Endodermal cell (in vitro differentiated cells): ENCODE results near the gene HOMER3. TPM values are rescaled to one million over a fixed set of nuclear protein-coding genes. Genes with fewer than 3 reads are reported as not detected.

ENCODE experiments used
- DNase-seq: peaks from one replicate; pipeline ENCODE4 v3.0.0-alpha.2; 2017
- H3K27ac ChIP-seq: 2 replicates; pipeline ENCODE4 v1.5.1; 2013; ENCODE audit warnings: mild to moderate bottlenecking, low read depth, low read length, moderate library complexity
- H3K27me3 ChIP-seq: 2 replicates; pipeline ENCODE4 v1.6.1; 2013; ENCODE audit warnings: mild to moderate bottlenecking, low read length, moderate library complexity; ENCODE audit not compliant: insufficient read depth, control insufficient read depth, poor library complexity, severe bottlenecking
- H3K36me3 ChIP-seq: 2 replicates; pipeline ENCODE4 v1.7.0; 2013; ENCODE audit warnings: mild to moderate bottlenecking, low read length, moderate library complexity; ENCODE audit not compliant: control insufficient read depth, insufficient read depth
- H3K4me1 ChIP-seq: one replicate; pipeline ENCODE4 v1.7.0; 2013; ENCODE audit warnings: low read length; ENCODE audit not compliant: control insufficient read depth, insufficient read depth
- H3K4me3 ChIP-seq: 2 replicates; pipeline ENCODE4 v1.5.1; 2013; ENCODE audit warnings: mild to moderate bottlenecking, low read length, moderate library complexity
- H3K9ac ChIP-seq: 2 replicates; pipeline ENCODE4 v1.6.1; 2013; ENCODE audit warnings: mild to moderate bottlenecking, low read length, moderate library complexity; ENCODE audit not compliant: poor library complexity, severe bottlenecking; ENCODE audit errors: extremely low read depth
- H3K9me3 ChIP-seq: 2 replicates; pipeline ENCODE4 v1.6.1; 2013; ENCODE audit warnings: mild to moderate bottlenecking, low read length, moderate library complexity; ENCODE audit not compliant: control insufficient read depth
- H3K27ac Mint-ChIP-seq: 2 replicates; pipeline ENCODE4 v1.8.0; 2020; ENCODE audit warnings: mixed read lengths
- H3K27me3 Mint-ChIP-seq: 2 replicates; pipeline ENCODE4 v1.8.0; 2021; ENCODE audit warnings: mild to moderate bottlenecking, mixed read lengths; ENCODE audit not compliant: insufficient read depth
- H3K36me3 Mint-ChIP-seq: 2 replicates; pipeline ENCODE4 v1.8.0; 2020; ENCODE audit warnings: low read depth, mixed read lengths
- H3K4me1 Mint-ChIP-seq: 2 replicates; pipeline ENCODE4 v1.8.0; 2020; ENCODE audit warnings: mixed read lengths
- H3K4me3 Mint-ChIP-seq: 2 replicates; pipeline ENCODE4 v1.8.0; 2020; ENCODE audit warnings: mild to moderate bottlenecking, moderate library complexity, mixed read lengths
- H3K9me3 Mint-ChIP-seq: 2 replicates; pipeline ENCODE4 v1.8.0; 2020; ENCODE audit warnings: mild to moderate bottlenecking, mixed read lengths
- CTCF ChIP-seq: fragments of 200-600 bp; sonication (generic); conservative IDR thresholded peaks from 2 replicates; pipeline ENCODE4 v1.5.0; 2021; ENCODE audit warnings: antibody characterized with exemption, mild to moderate bottlenecking
- WGBS, 2 experiments: methylation state at CpG; one replicate each; pipeline versions ENCODE4 v1.1.5 to v1.1.7; 2013; ENCODE audit warnings: missing lambda C conversion rate in 2 of 2, mixed read lengths in 1 of 2; ENCODE audit not compliant: insufficient coverage in 1 of 2, insufficient read length in 1 of 2; 5-methylcytosine and 5-hydroxymethylcytosine counted together
- total RNA-seq, 2 donors: library from RNA; stranded (reverse); fragmentation: NEBNext Ultra II Directional in 1 of 2; extraction: Animal tissue kit (Norgen Biotek cat#: 25700) in 1 of 2; gene quantifications; 2 replicates in 1 of 2; 3 replicates in 1 of 2; pipeline ENCODE4 v1.2.1, GENCODE V29; 2021

The HOMER3 gene
- total RNA-seq, 2 donors from 2014 or later, result 21.5 to 31.2 TPM

GRCh38 chr19:18894254-18895037 lies 46.6 kb downstream of the HOMER3 start:
- TF ChIP-seq CTCF, result no peak
- Histone ChIP-seq H3K4me3 (peak overlapping the region; percentile 78), H3K27me3 (no peaks in the 10 kb centered on the region), H3K9ac (no peak overlapping the region), H3K9me3 (no peaks in the 10 kb centered on the region), H3K27ac (peak overlapping the region; percentile 82), H3K4me1 (no peaks in the 10 kb centered on the region), H3K36me3 (no peaks in the 10 kb centered on the region)
- WGBS, 2 experiments, result 58 to 63% methylated on average over 9 to 23 of the region's 28 CpGs
- peaks cover 9% of the 10 kb centered on the region for H3K36me3 Mint-ChIP-seq
- H3K4me3 Mint-ChIP-seq, result peak overlapping the region; percentile 69
- peaks cover 13% of the 10 kb centered on the region for H3K27me3 Mint-ChIP-seq
- no peaks in the 10 kb centered on the region for H3K9me3 Mint-ChIP-seq
- no peak for DNase-seq
- H3K4me1 Mint-ChIP-seq, result no peaks in the 10 kb centered on the region
- no peak overlapping the region for H3K27ac Mint-ChIP-seq

GRCh38 chr19:18893587-18894253 lies 47.3 kb downstream of the HOMER3 start:
- Mint-ChIP-seq H3K4me3 (no peak overlapping the region), H3K36me3 (peaks cover 11% of the 10 kb centered on the region), H3K4me1 (no peaks in the 10 kb centered on the region), H3K9me3 (no peaks in the 10 kb centered on the region), H3K27ac (no peak overlapping the region), H3K27me3 (peaks cover 13% of the 10 kb centered on the region)
- no peak for TF ChIP-seq CTCF
- no peak overlapping the region for H3K27ac ChIP-seq
- no peaks in the 10 kb centered on the region for H3K27me3 ChIP-seq
- WGBS, 2 experiments, result 85 to 90% methylated on average over 6 to 16 of the region's 18 CpGs
- H3K9me3 ChIP-seq, result no peaks in the 10 kb centered on the region
- DNase-seq, result no peak
- H3K9ac ChIP-seq, result no peak overlapping the region
- H3K4me3 ChIP-seq, result no peak overlapping the region
- H3K4me1 ChIP-seq, result no peaks in the 10 kb centered on the region
- no peaks in the 10 kb centered on the region for H3K36me3 ChIP-seq

- no peaks in the 10 kb centered on the region for H3K4me1 Mint-ChIP-seq
Observed at GRCh38 chr19:18889949-18890745, 50.9 kb downstream of the HOMER3 start.

More at GRCh38 chr19:18889949-18890745, 50.9 kb downstream of the HOMER3 start:
- TF ChIP-seq CTCF, result no peak
- Histone ChIP-seq H3K9me3 (no peaks in the 10 kb centered on the region), H3K4me3 (no peak overlapping the region), H3K36me3 (peaks cover 7% of the 10 kb centered on the region), H3K27me3 (no peaks in the 10 kb centered on the region), H3K9ac (no peak overlapping the region), H3K27ac (no peak overlapping the region), H3K4me1 (no peaks in the 10 kb centered on the region)
- Mint-ChIP-seq H3K27me3 (no peaks in the 10 kb centered on the region), H3K9me3 (no peaks in the 10 kb centered on the region), H3K27ac (no peak overlapping the region), H3K36me3 (peaks cover 27% of the 10 kb centered on the region), H3K4me3 (no peak overlapping the region)
- WGBS, 2 experiments, result 86 to 97% methylated on average over 10 of the region's 10 CpGs
- no peak for DNase-seq
